GM12801 (cell line): ENCODE results near the gene PTGS1.

Source experiments
- CTCF ChIP-seq: IDR thresholded peaks from one replicate; pipeline ENCODE4 v1.5.1; 2011; ENCODE audit warnings: control low read depth; ENCODE audit not compliant: insufficient read length; ENCODE audit errors: extremely low read depth

Gene PTGS1

GRCh38 chr9:122418016-122418415 is 47.2 kb downstream of the PTGS1 start:
- TF ChIP-seq CTCF: no peak

GRCh38 chr9:122420315-122420714 is 49.5 kb downstream of the PTGS1 start:
- TF ChIP-seq CTCF: no peak

GRCh38 chr9:122425087-122425486 is 54.3 kb downstream of the PTGS1 start:
- no peak for TF ChIP-seq CTCF

DNA sequence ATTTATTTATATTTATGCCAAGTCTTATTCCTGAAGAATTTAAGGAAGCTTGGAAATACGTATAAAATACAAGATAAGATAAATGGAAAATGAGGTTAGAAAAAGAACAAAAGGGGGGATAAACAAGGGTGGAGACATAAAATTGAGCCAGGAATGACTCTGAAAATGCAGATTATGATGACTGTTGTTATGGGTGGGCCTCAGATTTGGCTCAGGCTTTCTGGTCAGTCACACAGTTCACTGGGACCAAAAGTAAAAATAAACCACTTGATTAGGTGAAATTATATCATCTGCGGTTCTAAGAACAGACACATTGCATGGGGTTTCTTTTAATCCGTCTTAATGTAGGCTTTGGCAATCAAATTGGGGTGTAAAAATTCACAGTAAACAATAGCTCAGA is 55.9 kb downstream of the PTGS1 start:
- TF ChIP-seq CTCF: no peak

DNA sequence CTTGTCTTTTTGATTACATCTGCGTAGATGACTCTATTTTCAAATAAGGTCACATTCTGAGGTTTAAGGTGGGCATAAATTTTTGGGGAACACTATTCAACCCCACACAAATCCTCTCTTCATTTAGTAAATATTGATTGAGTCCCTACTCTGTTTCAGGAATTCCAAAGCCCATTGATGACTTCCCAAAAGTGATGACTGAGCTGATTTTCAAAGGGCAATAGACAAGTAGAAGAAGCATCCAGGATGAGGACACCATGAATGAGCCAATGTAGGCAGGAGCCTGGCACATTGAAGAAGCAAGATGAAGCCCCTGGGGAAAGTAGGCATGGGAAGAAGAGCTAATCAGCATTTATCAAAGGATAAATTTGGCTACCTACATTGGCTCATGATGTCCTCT is 71.7 kb downstream of the PTGS1 start:
- TF ChIP-seq CTCF: no peak

DNA sequence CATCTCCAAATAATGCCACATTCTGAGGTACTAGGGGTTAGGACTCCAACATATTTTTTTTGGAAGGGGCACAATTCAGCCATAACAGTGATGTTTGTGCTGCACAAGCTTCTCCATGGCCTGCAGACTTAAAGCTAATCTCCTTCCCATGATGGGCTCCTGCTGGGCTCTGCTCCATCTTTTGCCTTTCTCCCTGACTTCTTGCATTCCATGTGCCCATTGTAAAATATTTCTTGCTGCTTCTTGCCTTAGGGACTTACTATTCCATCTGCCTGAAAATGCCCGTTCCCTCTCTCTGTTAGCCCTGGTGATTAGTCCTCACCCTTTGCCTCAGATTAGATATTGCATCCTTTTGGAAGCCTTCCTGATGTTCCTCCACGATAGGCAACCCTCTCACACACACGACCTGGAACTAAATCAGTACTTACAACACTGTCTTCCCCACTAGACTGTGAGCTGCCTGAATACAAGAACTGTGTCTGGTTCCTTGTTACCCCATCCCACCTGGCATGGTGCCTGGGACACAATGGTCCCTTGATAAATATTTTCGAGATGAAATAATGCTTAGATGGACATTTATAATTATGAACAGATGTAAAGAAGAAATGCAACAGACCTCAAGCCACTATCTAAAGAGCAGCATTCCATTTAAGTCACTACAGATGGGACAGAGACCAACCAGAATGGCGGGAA is 73.4 kb downstream of the PTGS1 start:
- no peak for TF ChIP-seq CTCF
